Inflammatory macrophage (primary cell): Measurements from ENCODE around the gene FOXN1.
"Not testable (repeated sequence)": the region's sequence is repeated elsewhere in the genome, so short reads cannot be mapped to it uniquely, and the experiment has no call there.

ENCODE experiments used
- DNase-seq, 2 donors: peaks; one replicate each; pipeline ENCODE4 v3.0.0-alpha.2; 2020 to 2022

The FOXN1 gene

GRCh38 chr17:28500712-28501379, 5.3 kb upstream of the FOXN1 start:
- DNase-seq = peak in 1 of 2 donors; percentile 8

- DNase-seq = no peak
Measured at GRCh38 chr17:28501421-28502284, 4.5 kb upstream of the FOXN1 start.

GRCh38 chr17:28503420-28503819, 2.7 kb upstream of the FOXN1 start:
- no peak for DNase-seq

GRCh38 chr17:28506763-28507487, 777 bp downstream of the FOXN1 start:
- no peak for DNase-seq

- DNase-seq = no peak
Measured at GRCh38 chr17:28507567-28508203, 1.5 kb downstream of the FOXN1 start.

- no peak for DNase-seq
Measured at GRCh38 chr17:28508211-28508724, 2.1 kb downstream of the FOXN1 start.

GRCh38 chr17:28509789-28510188, 3.6 kb downstream of the FOXN1 start:
- peak; percentile 77 to 80 for DNase-seq

- DNase-seq = no peak
Measured at GRCh38 chr17:28511858-28512461, 5.8 kb downstream of the FOXN1 start.

- no peak for DNase-seq
Measured at GRCh38 chr17:28513476-28513875, 7.3 kb downstream of the FOXN1 start.

GRCh38 chr17:28514561-28515002, 8.4 kb downstream of the FOXN1 start:
- no peak for DNase-seq

GRCh38 chr17:28515518-28515917, 9.4 kb downstream of the FOXN1 start:
- no peak for DNase-seq

GRCh38 chr17:28518132-28518531, 12.0 kb downstream of the FOXN1 start:
- DNase-seq = peak; percentile 56 to 64

GRCh38 chr17:28518578-28518977, 12.4 kb downstream of the FOXN1 start:
- no peak for DNase-seq

GRCh38 chr17:28519236-28519635, 13.1 kb downstream of the FOXN1 start:
- DNase-seq = no peak

GRCh38 chr17:28520687-28521086, 14.5 kb downstream of the FOXN1 start:
- no peak for DNase-seq

GRCh38 chr17:28521311-28522085, 15.3 kb downstream of the FOXN1 start:
- no peak for DNase-seq

- DNase-seq = not testable (repeated sequence)
Measured at GRCh38 chr17:28522281-28522680, 16.1 kb downstream of the FOXN1 start.

GRCh38 chr17:28523186-28523585, 17.0 kb downstream of the FOXN1 start:
- DNase-seq = no peak

GRCh38 chr17:28523876-28524275, 17.7 kb downstream of the FOXN1 start:
- no peak for DNase-seq

- DNase-seq = no peak
Measured at GRCh38 chr17:28524476-28525424, 18.6 kb downstream of the FOXN1 start.
